ENCODE results near the gene LMF1. TPM values are rescaled to one million over a fixed set of nuclear protein-coding genes. Genes with fewer than 3 reads are reported as not detected.

Gene LMF1
- total RNA-seq, 2 donors from 2014 or later, result 86.1 to 87.5 TPM

DNA sequence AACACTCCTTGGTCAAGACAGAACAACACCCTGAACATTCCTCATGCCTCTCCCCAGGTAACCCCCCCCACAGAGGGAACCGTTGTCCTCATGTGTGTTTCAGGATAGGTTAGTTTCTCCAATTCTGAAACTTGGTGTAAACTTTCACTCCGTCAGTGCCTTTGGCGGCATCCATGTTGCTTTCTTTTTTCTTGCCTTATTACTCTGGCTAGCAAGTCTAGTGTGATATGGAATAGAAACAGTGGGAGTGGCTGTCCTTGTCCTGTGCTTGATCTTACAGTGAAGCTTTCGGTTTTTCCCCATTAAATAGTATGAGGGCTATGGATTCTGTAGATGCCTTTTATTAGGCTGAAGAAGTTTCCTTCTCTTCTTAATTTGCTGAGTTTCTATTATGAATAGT lies 134.6 kb downstream of the LMF1 start:
- intact Hi-C loops (cut with DNase I), result no loop called here
- no peaks in the 10 kb centered on the region for H3K4me1 ChIP-seq (replicated peaks)
- no peaks in the 10 kb centered on the region for H3K9me3 ChIP-seq
- TF ChIP-seq, protein P1, sequence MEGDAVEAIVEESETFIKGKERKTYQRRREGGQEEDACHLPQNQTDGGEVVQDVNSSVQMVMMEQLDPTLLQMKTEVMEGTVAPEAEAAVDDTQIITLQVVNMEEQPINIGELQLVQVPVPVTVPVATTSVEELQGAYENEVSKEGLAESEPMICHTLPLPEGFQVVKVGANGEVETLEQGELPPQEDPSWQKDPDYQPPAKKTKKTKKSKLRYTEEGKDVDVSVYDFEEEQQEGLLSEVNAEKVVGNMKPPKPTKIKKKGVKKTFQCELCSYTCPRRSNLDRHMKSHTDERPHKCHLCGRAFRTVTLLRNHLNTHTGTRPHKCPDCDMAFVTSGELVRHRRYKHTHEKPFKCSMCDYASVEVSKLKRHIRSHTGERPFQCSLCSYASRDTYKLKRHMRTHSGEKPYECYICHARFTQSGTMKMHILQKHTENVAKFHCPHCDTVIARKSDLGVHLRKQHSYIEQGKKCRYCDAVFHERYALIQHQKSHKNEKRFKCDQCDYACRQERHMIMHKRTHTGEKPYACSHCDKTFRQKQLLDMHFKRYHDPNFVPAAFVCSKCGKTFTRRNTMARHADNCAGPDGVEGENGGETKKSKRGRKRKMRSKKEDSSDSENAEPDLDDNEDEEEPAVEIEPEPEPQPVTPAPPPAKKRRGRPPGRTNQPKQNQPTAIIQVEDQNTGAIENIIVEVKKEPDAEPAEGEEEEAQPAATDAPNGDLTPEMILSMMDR (IDR thresholded peaks at IDR 0.05), result no peak
- TF ChIP-seq POLR2A (IDR thresholded peaks at IDR 0.05), result no peak
- no peak for TF ChIP-seq POLR2AphosphoS5 (IDR thresholded peaks at IDR 0.05)
- H3K4me3 ChIP-seq, result no peak overlapping the region
- no peak overlapping the region for H3K27ac ChIP-seq
- DNase-seq (ENCODE audit: low spot score), result no peak
- no peaks in the 10 kb centered on the region for H3K36me3 ChIP-seq
- H3K27me3 ChIP-seq (replicated peaks; ENCODE audit: insufficient read depth), result no peaks in the 10 kb centered on the region
- 88% methylated on average over 4 of the region's 4 CpGs for WGBS

DNA sequence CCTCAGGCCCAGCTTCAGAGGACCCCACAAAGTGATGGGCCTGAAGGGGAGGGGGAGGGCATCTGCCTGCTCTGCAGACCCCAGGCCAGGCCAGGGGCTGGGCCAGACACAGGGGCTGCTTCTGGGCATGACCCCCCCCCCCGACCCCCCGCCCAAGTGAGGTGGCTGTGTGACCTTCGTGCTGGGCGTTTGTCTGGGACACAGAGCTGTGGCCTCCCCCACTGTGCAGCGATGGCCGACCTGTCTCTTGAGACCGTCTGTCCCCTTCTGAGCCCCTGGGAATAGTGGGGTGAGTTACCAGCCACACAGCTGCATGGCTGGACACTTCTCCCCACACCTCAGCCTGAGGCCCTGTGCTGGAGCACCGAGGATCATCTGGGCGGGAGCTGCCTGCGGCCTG lies 135.4 kb downstream of the LMF1 start:
- Histone ChIP-seq H3K4me1 (replicated peaks) (no peaks in the 10 kb centered on the region), H3K36me3 (no peaks in the 10 kb centered on the region), H3K4me3 (no peak overlapping the region), H3K9me3 (no peaks in the 10 kb centered on the region), H3K27ac (no peak overlapping the region), H3K27me3 (replicated peaks; ENCODE audit: insufficient read depth) (no peaks in the 10 kb centered on the region)
- DNase-seq (ENCODE audit: low spot score), result no peak
- no peak for TF ChIP-seq POLR2A (IDR thresholded peaks at IDR 0.05)
- TF ChIP-seq, protein P1 (IDR thresholded peaks at IDR 0.05), result no peak
- no peak for TF ChIP-seq POLR2AphosphoS5 (IDR thresholded peaks at IDR 0.05)
- 95% methylated on average over 10 of the region's 10 CpGs for WGBS
- intact Hi-C loops (cut with DNase I), result no loop called here

DNA sequence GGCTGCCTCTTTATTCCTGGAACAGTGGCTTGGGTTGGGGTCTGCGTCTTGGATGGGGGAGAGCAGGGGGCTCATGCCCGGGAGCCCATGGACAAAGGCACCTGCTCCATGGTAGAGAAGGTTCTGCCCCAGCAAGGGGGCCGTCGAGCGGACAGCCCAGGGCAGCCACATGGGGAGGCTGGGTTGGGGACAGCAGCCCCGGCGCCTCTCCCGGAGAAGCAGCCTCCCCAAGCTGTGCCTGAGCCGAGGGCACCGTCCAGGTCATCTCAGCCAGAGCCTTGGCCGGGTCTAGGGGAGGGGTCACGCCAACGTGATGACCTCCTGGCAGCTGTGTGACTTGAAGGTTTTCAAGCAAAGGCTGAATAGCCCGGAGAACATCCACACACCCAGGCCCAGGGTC lies 137.4 kb downstream of the LMF1 start:
- intact Hi-C loops (cut with DNase I), result no loop called here
- Histone ChIP-seq H3K27me3 (replicated peaks; ENCODE audit: insufficient read depth) (no peaks in the 10 kb centered on the region), H3K4me1 (replicated peaks) (no peaks in the 10 kb centered on the region), H3K4me3 (no peak overlapping the region), H3K36me3 (no peaks in the 10 kb centered on the region), H3K27ac (no peak overlapping the region), H3K9me3 (no peaks in the 10 kb centered on the region)
- DNase-seq (ENCODE audit: low spot score), result no peak
- TF ChIP-seq POLR2AphosphoS5 (IDR thresholded peaks at IDR 0.05), result no peak
- TF ChIP-seq, protein P1 (IDR thresholded peaks at IDR 0.05), result no peak
- TF ChIP-seq POLR2A (IDR thresholded peaks at IDR 0.05), result no peak
- WGBS, result 88% methylated on average over 14 of the region's 14 CpGs

DNA sequence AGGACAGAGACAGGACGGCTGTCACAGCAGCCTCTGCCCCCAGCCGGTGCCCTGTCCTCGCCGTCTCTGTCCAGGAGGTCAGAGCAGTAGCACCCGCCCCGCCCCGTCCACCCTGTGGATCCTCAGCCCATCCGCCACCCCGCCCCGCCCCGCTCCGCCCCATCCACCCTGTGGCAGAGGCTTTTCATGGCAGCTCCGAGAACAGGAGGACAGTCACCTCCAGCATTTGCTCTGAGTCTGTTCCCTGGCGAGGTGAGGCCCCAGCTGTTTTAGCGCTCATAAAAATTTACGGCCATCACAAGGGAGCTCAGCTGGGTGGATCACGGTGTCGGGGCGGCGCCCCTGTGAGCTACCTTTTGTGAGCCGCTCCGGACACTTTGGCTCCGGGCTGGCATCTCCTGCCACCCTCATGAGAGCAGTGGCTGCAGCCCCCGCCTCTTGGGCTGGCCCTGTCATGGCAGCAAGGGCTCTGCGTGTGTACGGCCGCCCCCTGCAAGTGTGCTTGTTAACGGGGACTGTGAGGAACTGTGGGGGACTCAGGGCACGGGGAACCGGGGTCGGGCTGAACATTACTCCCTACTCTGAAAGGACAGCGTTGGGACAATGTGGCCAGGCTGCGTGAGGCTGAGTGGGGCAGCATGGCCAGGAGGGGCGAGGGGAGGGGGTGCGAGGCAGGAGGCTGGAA lies 138.0 kb downstream of the LMF1 start:
- Histone ChIP-seq H3K4me3 (no peak overlapping the region), H3K9me3 (no peaks in the 10 kb centered on the region), H3K4me1 (replicated peaks) (no peaks in the 10 kb centered on the region), H3K27me3 (replicated peaks; ENCODE audit: insufficient read depth) (no peaks in the 10 kb centered on the region), H3K27ac (no peak overlapping the region), H3K36me3 (no peaks in the 10 kb centered on the region)
- no peak for DNase-seq (ENCODE audit: low spot score)
- TF ChIP-seq POLR2A (IDR thresholded peaks at IDR 0.05), result no peak
- TF ChIP-seq POLR2AphosphoS5 (IDR thresholded peaks at IDR 0.05), result no peak
- TF ChIP-seq, protein P1 (IDR thresholded peaks at IDR 0.05), result no peak
- WGBS, result 22% methylated on average over 24 of the region's 35 CpGs
- intact Hi-C loops (cut with DNase I), result no loop called here

Data from prostate gland (tissue), 2 donors.